GM18858 (cell line): Measurements from ENCODE around the gene RNF187.
"Not testable (repeated sequence)": the region's sequence is repeated elsewhere in the genome, so short reads cannot be mapped to it uniquely, and the experiment has no call there.

Experiments used
- ATAC-seq: cut with Tn5 transposase; IDR thresholded peaks from one replicate; pipeline ENCODE4 v1.9.1; 2021; ENCODE audit not compliant: unreplicated experiment

The RNF187 gene

DNA sequence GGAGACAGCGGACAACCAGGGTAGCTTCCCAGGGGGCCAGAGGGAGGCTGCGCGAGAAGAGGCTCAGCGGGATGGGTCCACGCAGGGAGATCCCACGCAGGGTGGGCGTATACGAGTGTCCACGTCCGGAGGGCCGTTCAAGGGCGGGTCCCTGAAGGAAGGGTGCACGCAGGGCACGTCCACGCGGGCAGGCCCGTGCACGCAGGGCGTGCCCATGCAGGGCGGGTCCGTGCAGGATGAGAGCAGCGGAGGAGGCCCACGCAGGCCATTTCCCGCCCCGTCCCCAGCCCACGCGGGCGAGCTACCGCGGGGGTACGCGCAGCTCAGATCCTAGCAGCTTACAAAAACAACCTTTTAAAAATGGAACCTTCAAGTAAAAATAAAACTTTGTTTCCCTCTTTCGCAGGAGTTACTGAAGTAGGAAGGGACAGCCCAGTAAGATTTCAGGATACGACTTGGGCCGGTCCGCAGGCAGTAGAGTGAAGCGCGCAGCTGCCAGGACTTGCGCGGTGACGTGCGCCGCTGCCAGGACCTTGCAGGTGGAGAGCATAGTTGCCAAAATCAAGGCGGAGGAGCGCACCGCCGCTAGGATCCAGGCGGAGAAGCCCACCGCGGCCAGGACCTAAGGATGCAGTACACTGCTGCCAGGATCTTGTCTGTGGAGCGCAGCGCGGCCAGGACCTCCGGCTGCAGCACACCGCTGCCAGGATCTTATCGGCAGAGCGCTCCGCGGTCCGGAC lies 416 bp upstream of the RNF187 start:
- ATAC-seq: peak; percentile 40

DNA sequence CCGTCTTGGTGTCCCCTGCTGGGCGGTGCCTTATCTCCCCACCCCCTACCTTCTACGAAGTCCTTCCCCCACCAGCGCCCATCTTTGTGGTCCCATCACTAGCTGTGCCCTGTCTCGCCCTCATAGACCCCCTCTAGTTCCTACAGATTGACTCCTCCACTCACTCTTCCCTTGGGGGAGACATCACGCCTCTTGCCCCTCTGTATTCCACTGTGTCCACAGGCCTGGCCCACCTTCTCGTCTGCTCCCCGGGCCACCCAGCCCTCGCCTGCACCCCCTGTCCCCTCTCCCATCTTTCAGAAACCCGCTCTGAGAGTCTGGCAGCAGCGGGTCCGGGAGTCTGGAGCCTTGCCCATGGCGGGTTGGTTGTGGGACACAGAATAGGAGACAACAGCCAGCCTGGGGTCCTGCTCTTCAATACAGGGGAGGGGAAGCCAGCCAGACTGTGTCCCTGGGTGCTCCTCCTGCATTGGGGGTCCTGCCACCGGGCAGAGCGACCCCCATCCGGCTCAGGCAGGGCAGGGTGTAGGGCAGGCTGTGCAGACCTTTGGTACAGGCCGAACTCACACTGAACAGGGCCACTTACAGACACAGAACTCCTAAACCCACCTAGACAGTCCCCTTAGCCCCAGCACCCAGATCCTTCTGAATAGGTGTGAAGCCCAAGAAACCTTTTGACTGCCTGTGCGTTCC lies 1.1 kb downstream of the RNF187 start:
- ATAC-seq: no peak

DNA sequence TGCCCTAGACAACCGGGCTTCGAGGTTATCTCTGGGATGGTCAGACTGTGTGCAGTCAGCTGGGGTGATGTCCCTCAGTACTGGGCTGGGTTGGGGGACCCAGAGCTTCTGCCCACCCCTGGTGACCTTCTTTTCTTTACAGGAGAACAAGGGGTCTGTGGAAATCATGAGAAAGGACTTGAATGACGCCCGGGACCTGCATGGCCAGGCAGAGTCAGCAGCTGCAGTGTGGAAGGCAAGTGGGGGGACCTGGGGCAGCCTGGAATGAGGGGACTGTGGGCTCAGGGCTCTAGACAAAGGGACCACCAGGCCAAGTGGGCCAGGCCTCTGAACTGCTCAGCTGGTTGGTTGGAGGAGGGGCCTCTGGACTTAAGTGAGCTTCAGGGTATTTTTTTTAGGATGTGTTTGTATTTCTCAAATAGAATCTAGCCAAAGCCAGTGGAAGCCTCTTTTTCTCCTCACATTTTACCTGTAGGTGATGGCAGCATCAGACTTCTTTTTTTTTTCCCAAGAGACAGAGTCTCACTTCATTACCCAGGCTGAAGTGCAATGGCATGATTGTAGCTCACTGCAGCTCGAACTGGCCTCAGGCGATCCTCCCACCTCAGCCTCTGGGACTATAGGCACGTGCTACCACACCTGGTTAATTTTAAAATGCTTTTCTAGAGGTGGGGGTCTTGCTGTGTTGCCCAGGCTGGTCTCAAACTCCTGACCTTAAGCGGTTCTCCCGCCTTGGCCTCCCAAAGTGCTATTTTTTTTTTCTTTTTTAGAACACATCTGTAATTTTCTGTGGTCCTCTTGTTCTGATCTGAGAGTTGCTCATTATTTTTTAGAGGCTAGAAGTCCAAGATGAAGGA lies 1.9 kb downstream of the RNF187 start:
- ATAC-seq: no peak

DNA sequence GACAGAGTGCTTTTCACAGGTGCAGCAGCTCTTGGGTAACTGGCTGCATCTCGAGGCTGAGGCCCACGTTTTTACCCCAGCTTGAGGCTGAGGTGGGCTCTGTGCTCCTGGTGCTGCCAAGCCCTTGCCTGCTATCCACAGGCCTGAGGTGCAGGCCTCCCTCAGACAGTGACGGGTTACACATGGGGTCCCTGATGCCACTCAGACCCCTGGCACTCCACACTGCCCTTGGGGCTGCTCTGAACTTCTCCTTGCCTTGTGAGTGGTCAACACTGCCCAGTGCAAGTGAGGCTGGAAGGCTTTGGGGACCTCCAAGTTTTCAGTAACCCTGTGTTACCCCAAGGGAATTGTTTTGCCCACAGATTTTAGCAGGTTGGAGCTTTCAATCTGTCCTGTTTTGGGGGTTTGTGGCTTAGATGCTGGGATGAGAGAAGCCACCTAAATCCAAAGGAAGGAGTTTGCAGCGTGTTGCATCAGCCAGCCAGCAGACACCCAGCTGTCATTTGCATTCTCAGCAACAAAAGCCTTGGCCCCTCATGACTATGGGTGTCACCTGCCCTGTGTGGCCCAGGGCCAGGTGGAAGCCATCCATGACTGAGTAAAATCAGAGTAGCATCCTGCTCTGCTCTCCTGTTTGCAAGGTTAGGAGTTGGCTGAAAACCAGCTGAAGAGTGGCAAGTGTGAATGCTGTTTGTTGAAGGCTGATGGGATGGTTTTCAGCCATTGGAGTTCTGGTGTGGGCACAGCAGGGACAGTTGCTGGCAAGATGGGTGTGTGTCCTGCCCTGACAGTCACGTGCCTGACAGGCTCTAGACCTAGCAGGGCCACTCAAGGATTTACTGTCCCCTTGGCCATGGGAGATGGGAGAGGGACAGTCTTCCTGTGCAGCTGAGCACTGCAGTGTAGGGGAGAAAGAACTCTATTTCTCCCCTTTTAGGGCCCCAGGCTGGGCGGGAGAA lies 3.2 kb downstream of the RNF187 start:
- no peak for ATAC-seq

DNA sequence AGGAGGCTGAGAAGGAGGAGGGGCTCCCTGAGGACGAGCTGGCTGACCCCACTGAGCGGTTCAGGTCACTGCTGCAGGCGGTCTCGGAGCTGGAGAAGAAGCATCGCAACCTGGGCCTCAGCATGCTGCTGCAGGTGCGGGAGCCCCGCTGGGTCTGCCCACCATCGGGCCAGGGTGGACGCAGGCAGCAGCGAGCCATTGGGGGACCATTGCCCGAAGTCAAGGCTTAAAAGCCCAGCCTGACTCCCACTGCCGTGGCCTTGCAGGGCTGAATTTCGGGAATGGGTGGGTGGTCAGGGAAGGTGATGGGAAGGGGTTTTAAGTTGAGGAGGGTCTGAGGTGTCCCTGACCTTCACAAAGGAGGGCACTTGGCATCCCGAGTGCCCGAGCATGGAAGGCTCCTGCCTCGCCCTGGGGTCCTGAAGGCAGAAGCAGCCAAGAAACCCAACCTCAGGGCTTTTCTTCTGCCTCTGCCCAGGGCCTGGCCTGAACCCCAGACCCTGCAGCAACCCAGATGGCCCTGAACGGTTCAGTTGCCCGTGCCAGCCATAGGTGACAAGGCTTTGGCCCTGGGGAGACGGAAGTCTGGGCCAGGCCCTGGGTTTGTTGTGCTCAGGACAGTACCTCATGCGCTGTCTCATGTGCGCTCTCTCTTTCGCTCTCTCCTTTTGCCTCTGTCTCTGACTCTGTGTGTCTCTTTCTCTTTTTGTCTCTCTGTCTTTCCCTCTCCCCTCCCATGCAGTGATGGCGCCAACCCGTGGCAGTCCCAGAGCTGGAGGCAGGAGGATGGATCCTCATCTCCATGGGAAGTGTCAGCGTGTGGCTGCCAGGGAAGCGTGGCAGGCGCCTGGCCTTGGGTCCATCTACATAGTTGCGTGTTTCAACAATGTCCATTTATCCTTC lies 6.2 kb downstream of the RNF187 start:
- ATAC-seq: no peak

DNA sequence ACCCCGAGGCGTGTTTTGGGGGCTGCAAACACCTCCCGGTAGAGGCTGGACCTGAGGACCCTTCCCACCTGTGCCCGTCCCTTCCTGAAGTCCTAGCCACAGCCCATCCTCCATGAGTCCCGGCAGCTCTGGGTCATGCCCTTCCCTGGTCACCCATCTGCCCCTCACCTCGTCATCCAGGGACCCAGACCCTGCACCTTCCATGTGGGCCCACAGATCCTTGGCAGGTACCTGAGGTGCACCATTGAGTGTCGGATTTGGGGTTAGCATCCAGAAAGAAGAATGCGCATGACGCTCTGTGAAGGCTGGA lies 6.8 kb downstream of the RNF187 start:
- no peak for ATAC-seq

DNA sequence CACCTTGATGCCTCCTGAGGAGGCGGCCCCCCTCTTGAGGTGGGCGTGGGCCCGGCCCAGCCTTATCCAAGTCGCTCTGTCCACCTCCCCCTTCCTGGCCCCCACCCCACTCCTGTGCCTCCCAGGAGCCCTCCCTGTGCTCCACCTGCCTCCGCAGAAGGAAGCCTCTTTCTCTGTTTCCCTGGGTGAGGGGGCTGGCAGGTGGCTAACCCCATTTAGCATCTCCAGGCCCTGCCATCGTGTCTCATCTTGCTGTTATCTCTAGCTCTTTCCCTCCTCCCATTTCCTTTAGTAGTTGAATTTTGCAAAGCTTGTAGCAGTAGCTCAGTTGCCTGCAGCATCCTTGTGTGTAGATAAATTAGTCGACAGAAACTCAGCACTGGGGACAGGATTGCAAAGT lies 7.2 kb downstream of the RNF187 start:
- no peak for ATAC-seq

DNA sequence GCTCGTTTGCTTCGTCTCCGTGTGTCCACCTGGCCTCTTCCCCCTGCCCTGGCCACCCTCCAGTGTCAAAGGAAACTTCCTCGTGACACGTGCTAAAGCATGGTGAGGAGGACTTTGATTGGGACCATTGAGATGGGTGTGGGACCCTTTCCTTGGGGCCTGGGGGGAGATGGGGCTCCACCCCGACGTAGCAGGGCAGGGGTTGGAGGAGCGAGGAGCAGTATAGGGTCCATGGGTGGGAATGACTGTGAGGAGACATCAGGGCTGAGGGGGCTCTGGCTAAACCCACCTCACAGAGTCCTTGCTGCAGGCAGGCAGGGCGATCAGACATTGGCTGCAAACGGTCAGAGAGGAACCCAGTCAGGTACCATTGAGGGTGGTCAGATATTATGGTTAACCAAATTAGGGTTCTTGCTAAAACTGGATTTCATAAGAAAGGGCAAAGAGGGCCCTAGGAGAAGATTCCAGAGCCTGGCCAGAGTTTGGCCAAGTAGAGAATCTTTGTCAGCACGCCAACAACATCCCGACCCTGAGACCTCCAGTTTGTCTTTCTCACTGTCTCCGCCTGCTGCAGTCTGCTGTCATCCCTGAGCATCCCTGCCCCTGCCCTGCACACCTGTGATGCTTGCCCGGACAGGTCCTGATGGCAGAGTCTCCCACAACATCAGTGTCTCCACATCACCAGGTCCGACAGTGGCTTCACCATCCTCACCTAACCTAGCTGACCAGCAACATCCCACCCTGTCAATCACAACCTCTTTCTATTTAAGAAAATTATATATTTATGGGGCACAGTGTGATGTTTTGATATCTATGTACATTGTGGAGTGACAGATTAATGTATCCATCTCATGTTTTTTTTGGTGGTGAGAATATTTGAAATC lies 8.0 kb downstream of the RNF187 start:
- no peak for ATAC-seq

DNA sequence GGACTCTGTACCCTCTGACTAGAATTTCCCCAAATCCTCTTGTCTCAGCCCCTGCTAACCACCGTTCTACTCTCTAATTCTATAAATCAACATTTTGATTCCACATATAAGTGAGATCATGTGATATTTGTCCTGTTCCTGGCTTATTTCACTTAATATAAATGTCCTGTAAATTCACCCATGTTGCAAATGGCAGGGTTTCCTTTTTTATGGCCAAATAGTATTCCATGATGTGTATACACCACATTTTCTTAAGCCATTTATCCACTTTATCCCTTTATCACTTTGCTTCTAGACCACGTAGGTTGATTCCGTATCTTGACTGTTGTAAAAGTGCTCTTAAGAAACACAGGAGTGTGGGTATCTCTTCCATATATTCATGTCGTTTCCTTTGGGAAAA lies 8.9 kb downstream of the RNF187 start:
- no peak for ATAC-seq

DNA sequence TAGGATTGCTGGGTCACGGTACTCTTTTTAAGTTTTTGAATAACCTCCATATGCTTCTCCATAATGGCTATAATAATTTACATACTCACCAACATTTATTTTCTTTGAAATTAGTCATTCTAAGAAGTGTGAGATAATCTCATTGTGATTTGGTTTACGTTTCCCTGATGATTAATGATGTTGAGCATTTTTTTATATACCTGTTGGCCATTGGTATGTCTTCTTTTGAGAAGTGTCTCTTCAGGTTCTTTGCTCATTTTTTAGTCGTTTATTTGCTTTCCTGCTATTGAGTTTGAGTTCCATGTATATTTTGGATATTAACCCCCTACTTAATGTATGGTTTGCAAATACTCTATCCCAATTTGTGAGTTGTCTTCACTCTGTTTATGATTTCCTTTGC lies 9.3 kb downstream of the RNF187 start:
- ATAC-seq: no peak

DNA sequence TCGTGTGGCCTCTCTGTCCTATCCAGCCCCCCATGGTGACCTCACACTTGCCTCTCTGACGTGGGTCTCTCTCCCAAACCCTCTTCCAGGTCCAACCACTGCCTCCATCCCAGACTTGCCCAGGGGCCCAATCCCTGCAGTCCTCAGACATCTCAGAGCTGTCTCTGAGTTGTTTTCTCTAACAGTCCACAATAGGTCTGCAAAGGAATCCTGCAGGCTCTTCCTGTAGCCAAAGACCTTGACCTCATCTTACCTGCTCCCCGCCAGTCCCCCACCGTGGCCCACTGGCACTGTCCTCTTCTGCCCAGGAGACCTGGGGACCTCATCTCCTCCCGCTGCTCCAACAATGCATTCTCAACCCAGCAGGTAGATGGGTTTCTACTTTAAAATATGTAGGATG lies 10.0 kb downstream of the RNF187 start:
- no peak for ATAC-seq

DNA sequence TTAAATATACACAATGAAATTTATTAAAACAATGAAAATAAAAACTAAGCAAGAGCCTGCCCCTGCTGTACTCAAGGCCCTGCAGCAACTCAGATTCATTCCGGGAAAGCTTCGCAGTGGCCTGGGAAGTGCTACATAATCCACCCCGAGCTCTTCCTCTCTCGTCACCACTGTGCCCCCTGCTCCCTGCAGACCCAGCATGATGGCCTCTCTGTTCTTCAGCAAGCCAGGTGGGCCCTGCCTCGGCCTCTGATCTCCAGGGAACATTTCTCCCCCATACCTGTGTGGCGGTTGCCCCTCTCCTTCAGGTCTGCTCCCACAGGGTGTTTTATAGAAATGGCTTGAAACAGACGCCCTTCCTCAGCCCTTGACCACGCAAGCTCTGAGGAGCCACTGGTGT lies 10.6 kb downstream of the RNF187 start:
- ATAC-seq: no peak

DNA sequence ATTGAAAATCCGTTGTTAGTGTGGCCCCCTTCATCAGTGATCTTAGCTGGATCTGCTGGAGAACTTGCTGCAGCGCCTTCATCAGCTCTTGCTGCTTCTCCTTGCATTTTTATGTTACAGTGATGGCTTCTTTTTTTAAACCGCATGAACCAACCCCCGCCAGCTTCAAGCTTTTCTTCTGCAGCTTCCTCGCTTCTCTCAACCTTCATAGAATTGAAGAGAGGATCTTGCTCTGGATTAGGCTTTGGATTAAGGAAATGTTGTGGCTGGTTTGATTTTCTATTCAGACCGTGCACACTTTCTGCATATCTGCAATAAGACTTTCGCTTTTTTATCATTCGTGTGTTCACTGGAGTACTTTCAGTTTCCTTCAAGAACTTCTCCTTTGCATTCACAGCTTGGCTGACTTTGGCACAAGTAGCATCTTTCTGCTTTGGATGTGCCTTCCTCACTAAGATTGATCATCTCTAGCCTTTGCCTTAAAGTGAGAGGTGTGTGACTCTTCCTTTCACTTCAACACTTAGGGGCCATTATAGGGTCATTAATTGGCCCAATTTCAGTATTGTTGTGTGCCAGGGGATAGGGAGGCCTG lies 13.1 kb downstream of the RNF187 start:
- peak; percentile 48 for ATAC-seq

DNA sequence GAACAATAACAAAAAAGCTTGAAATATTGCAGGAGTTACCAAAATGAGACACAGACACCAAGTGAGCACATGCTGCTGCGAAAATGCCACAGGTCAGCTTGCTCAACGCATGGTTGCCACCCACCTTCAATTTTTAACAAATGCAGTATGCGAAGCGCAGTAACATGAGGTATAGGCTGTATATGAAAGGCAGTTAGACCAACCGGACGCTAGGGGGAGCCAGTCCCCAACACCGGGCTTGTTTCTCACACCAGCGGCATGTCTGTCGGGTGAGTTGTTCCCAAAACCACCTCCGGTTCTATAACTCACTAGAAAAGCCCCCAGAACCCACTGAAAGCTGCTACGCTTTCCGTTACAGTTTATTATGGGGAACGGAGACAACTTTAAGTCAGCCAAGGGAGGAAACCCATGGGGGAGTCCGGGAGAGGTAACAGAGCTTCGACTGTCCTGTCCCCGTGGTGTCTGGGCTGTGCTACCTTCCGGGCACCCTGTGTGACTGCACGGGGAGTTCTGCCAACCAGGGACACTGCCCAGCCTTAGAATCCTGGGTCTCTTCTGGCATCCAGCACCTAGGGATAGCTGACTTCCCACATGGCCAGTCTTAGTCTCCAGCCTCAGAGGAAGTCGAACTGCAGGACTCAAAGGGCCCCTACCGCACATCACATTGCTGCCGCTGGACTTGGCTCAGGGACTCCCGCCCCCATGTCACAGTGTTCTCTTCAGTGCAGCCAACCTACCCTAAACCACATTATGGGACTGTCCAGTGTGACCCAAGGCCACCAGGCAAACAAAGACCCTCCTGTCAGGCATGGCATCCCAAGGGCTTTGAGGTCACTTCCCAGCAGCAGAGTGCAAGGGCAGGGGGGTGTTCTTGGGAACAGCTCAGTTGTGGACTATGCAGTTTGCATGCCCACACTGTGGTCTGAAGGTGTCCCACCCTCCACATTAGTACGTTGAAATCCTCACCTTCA lies 14.0 kb downstream of the RNF187 start:
- peak; percentile 89 for ATAC-seq

DNA sequence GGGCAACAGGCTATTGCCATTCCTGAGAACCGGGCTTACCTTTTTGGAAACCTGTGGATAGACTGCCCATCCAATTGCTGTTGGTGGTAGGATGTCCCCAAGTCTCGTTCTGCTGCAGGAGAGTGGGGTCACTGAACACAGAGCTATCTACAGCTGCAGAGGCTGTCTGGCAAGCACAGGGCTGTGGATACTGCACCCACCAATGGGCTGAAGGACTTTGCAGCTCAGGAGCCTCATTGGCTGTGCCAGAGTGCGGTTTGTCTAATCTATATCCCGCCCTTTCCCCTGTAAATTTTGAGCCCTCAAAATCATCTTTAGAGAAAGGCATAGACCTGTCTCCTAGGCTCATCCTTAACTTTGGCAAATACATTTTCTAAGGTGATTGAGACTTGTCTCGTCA lies 15.3 kb downstream of the RNF187 start:
- no peak for ATAC-seq

DNA sequence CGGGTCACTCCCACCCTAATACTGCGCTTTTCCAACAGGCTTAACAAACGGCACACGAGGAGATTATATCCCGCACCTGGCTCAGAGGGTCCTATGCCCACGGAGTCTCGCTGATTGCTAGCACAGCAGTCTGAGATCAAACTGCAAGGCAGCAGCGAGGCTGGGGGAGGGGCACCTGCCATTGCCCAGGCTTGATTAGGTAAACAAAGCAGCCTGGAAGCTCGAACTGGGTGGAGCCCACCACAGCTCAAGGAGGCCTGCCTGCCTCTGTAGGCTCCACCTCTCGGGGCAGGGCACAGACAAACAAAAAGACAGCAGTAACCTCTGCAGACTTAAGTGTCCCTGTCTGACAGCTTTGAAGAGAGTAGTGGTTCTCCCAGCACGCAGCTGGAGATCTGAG lies 18.8 kb downstream of the RNF187 start:
- ATAC-seq: not testable (repeated sequence)

DNA sequence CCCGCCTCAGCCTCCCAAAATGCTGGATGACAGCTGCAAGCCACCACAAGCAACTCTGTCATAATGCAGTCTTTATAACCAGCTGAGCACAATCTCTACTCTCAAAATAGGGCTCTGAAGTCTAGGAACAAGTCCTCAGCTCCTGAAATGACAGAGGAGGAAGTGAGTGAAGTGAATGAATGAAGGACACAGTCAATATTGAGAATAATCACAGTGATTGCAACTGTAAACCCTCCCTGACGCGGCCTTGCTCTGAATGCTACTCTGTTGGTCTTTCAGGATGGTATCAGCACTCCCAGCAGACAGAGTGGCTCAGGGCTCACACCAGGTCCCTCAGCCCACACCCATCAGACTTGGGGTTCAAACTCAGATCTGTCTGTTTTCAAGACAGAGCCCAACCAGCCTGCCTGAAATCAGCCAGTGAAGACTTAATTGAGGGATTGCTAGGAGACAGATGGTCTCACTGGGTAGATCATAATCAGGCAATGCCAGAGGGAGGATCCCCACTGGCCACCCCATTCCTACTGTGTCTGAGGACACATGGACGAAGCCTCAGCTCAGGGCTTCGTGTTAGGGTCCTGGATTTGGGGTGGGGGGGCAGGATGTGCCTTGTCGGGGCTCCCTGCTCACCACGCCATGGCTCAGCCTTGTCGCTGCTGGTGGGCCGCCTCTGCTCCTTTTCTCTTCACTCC lies 20.9 kb downstream of the RNF187 start:
- ATAC-seq: no peak
